ENCODE measurements around the gene RPL37A.

GRCh38 chr2:216517447-216518225 is 19.0 kb downstream of the RPL37A start:
- TF ChIP-seq CTCF (IDR thresholded peaks at IDR 0.05) (no peak), POLR2A (IDR thresholded peaks at IDR 0.05) (no peak)
